Activated B cell treated with CpG ODN at 0.5 μM for 24 hours (primary cell): ENCODE data around the gene SH3RF3. TPM values are rescaled to one million over a fixed set of nuclear protein-coding genes. Genes with fewer than 3 reads are reported as not detected.

Source experiments
- ATAC-seq: fragments of 200-7000 bp; cut with Tn5 transposase; one replicate; pipeline ENCODE4 v1.10.0; 2021; ENCODE audit warnings: low read depth, mild to moderate bottlenecking, moderate library complexity
- CTCF ChIA-PET: fragments of 350-600 bp; sonication (Branson Sonifier 250); formaldehyde crosslinking; loops from one replicate; lab custom pipeline; 2021; ENCODE audit warnings: antibody characterized with exemption; lab: Charles Lee
- POLR2A ChIA-PET: fragments of 350-600 bp; sonication (Branson Sonifier 250); formaldehyde crosslinking; loops from one replicate; lab custom pipeline; 2021; ENCODE audit warnings: antibody characterized with exemption; lab: Charles Lee
- DNase-seq: peaks from one replicate; pipeline ENCODE4 v3.0.0; 2022
- H3K27ac Mint-ChIP-seq: one replicate; pipeline ENCODE4 v1.8.0; 2020; ENCODE audit warnings: mixed read lengths
- H3K27me3 Mint-ChIP-seq: one replicate; pipeline ENCODE4 v1.8.0; 2021; ENCODE audit warnings: mixed read lengths
- H3K36me3 Mint-ChIP-seq: one replicate; pipeline ENCODE4 v1.8.0; 2021; ENCODE audit warnings: low read depth, mixed read lengths
- H3K4me1 Mint-ChIP-seq: one replicate; pipeline ENCODE4 v1.8.0; 2021; ENCODE audit warnings: mixed read lengths
- H3K4me3 Mint-ChIP-seq: one replicate; pipeline ENCODE4 v1.8.0; 2020; ENCODE audit warnings: mild to moderate bottlenecking, mixed read lengths
- H3K9me3 Mint-ChIP-seq: one replicate; pipeline ENCODE4 v1.8.0; 2020; ENCODE audit warnings: mixed read lengths
- intact Hi-C: fragments of 100-400 bp; cut with micrococcal nuclease; formaldehyde crosslinking; loops from one replicate; pipeline ENCODE4 v1.15.1; 2024
- total RNA-seq: library from RNA; stranded (reverse); gene quantifications from 2 replicates; pipeline ENCODE4 v1.2.3, GENCODE V29; 2022
- TF ChIP-seq, protein P1 (sequence below): fragments of 200-600 bp; IDR thresholded peaks from one replicate; pipeline ENCODE4 v1.8.0; 2022; ENCODE audit warnings: antibody characterized with exemption, mild to moderate bottlenecking

SH3RF3 gene
- total RNA-seq, 1 donor from 2014 or later, result 0.09 TPM

DNA sequence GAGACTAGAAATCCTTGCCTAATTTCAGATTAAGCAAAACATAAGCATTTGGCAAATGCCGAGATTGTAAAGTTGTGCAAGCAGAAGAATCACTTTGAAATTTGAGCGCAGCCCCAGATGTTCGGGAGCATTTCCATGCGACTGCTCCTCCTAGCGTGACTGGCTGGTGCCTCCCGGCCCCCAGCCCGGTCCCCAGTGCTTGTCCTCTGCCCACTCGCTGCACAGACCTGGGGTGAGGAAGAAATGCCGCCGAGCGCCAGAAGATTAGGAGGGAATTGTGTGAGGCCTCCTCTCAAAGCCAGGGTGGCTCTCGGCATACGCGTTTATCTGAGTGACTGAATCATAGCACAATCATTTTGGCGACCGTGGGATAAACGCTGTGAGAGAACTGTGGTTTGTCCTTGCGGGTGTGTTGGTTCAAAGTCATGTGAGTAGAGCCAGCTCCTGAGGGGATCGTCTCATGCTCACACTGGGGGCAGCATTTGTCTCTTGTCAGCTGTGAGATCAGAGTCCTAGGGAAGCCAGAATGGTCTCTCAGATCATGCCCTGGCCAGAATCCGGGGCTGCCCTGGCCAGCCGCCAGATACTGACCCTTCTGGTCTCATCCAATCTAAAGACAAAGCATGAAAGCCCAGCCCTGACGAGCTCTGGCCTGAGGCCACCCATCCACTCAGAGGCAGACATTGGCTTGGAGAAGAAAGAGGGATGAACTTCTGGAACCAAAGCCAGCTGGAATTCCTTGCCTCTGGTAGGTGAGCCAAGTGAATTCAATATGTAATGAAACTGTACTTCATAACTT is 189.3 kb downstream of the SH3RF3 start:
- TF ChIP-seq, protein P1, sequence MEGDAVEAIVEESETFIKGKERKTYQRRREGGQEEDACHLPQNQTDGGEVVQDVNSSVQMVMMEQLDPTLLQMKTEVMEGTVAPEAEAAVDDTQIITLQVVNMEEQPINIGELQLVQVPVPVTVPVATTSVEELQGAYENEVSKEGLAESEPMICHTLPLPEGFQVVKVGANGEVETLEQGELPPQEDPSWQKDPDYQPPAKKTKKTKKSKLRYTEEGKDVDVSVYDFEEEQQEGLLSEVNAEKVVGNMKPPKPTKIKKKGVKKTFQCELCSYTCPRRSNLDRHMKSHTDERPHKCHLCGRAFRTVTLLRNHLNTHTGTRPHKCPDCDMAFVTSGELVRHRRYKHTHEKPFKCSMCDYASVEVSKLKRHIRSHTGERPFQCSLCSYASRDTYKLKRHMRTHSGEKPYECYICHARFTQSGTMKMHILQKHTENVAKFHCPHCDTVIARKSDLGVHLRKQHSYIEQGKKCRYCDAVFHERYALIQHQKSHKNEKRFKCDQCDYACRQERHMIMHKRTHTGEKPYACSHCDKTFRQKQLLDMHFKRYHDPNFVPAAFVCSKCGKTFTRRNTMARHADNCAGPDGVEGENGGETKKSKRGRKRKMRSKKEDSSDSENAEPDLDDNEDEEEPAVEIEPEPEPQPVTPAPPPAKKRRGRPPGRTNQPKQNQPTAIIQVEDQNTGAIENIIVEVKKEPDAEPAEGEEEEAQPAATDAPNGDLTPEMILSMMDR, result no peak
- Mint-ChIP-seq H3K27me3 (peaks cover 9% of the 10 kb centered on the region), H3K4me3 (no peak overlapping the region), H3K4me1 (peaks cover 6% of the 10 kb centered on the region), H3K9me3 (no peaks in the 10 kb centered on the region), H3K36me3 (no peaks in the 10 kb centered on the region), H3K27ac (no peak overlapping the region)
- intact Hi-C loops, result no loop called here
- DNase-seq (no peak), ATAC-seq (no peak)
- ChIA-PET CTCF (no interaction called here), POLR2A (no interaction called here)

- Mint-ChIP-seq H3K4me3 (no peak overlapping the region), H3K27me3 (peaks cover 9% of the 10 kb centered on the region), H3K36me3 (no peaks in the 10 kb centered on the region), H3K9me3 (no peaks in the 10 kb centered on the region), H3K27ac (no peak overlapping the region), H3K4me1 (peaks cover 6% of the 10 kb centered on the region)
- CTCF ChIA-PET, result no interaction called here
- intact Hi-C loops, result no loop called here
- DNase-seq (no peak), ATAC-seq (no peak)
- POLR2A ChIA-PET, result no interaction called here
- TF ChIP-seq, protein P1, result no peak
Measured at GRCh38 chr2:109318949-109319342, 189.9 kb downstream of the SH3RF3 start.

DNA sequence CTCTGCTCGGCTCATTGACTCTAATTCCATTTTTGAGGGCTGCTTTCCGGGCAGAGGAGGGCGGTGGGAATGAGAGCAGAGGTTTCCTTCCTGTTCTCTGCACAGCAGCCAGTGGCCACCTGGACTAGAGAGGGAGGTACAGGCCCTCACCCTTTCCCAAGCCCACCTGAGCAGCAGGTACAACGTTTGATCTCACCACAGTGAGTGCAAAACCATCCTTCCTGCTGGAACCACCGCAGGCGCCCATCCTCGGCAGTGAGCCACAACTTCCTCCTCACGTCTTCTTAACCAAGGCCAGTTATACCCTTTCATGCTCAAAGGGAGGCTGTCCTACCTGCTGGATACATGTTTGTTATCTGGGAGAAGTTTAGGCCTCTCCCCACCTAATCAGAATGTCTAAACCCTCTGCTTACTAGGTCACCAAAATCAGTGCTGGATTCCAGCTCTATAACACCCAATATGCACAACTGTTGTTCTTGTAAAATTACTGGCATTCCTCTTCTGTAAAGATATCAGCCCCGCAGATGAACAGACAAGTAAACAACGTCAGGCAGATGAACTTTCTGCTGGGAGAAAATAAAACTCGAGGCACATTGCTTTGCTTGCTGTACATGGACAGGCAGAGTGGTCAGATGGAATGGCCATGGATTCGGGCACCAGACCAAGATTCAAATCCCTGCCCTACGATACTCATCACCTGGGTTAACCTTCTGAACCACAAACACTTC is 191.4 kb downstream of the SH3RF3 start:
- H3K4me3 Mint-ChIP-seq, result no peak overlapping the region
- TF ChIP-seq, protein P1, result no peak
- ATAC-seq (no peak), DNase-seq (no peak)
- H3K4me1 Mint-ChIP-seq, result peaks cover 6% of the 10 kb centered on the region
- ChIA-PET CTCF (no interaction called here), POLR2A (no interaction called here)
- peaks cover 9% of the 10 kb centered on the region for H3K27me3 Mint-ChIP-seq
- intact Hi-C loops, result no loop called here
- H3K36me3 Mint-ChIP-seq, result no peaks in the 10 kb centered on the region
- no peak overlapping the region for H3K27ac Mint-ChIP-seq
- no peaks in the 10 kb centered on the region for H3K9me3 Mint-ChIP-seq

- H3K9me3 Mint-ChIP-seq, result no peaks in the 10 kb centered on the region
- H3K4me1 Mint-ChIP-seq, result peaks cover 6% of the 10 kb centered on the region
- intact Hi-C loops, result no loop called here
- DNase-seq, result no peak
- TF ChIP-seq, protein P1, result no peak
- no peak overlapping the region for H3K27ac Mint-ChIP-seq
- ATAC-seq, result no peak
- peaks cover 9% of the 10 kb centered on the region for H3K27me3 Mint-ChIP-seq
- no peaks in the 10 kb centered on the region for H3K36me3 Mint-ChIP-seq
- no peak overlapping the region for H3K4me3 Mint-ChIP-seq
- CTCF ChIA-PET, result no interaction called here
- POLR2A ChIA-PET, result no interaction called here
Measured at GRCh38 chr2:109321570-109321969, 192.6 kb downstream of the SH3RF3 start.

- ChIA-PET POLR2A (no interaction called here), CTCF (no interaction called here)
- Mint-ChIP-seq H3K27ac (no peak overlapping the region), H3K36me3 (no peaks in the 10 kb centered on the region), H3K4me3 (no peak overlapping the region), H3K4me1 (peaks cover 6% of the 10 kb centered on the region), H3K27me3 (peaks cover 9% of the 10 kb centered on the region), H3K9me3 (no peaks in the 10 kb centered on the region)
- TF ChIP-seq, protein P1, result no peak
- no peak for DNase-seq
- intact Hi-C loops, result no loop called here
- no peak for ATAC-seq
Measured at GRCh38 chr2:109322111-109322510, 193.1 kb downstream of the SH3RF3 start.
